ENCODE results near the gene CHRM5.

Gene CHRM5

GRCh38 chr15:34065941-34066340 is 97.6 kb downstream of the CHRM5 start:
- Histone ChIP-seq H3K4me1 (ENCODE audit: low read depth, poor library complexity, severe bottlenecking) (no peaks in the 10 kb centered on the region), H3K9ac (no peak overlapping the region), H3K4me3 (IDR thresholded peaks at IDR 0.05; ENCODE audit: insufficient read depth, low read depth, low read length) (no peak overlapping the region), H4K20me1 (ENCODE audit: insufficient read depth) (no peaks in the 10 kb centered on the region), H3K4me2 (no peak overlapping the region), H2AFZ (ENCODE audit: low read depth) (no peak overlapping the region), H3K27ac (no peak overlapping the region), H3K79me2 (ENCODE audit: insufficient read depth, low read depth) (no peaks in the 10 kb centered on the region), H3K36me3 (ENCODE audit: insufficient read depth) (no peaks in the 10 kb centered on the region), H3K27me3 (ENCODE audit: insufficient read depth, low read depth) (no peaks in the 10 kb centered on the region)
- TF ChIP-seq CTCF (conservative IDR thresholded peaks at IDR 0.05; ENCODE audit: low read depth, low read length): no peak

GRCh38 chr15:34070003-34070402 is 101.7 kb downstream of the CHRM5 start:
- Histone ChIP-seq H4K20me1 (ENCODE audit: insufficient read depth) (no peaks in the 10 kb centered on the region), H3K27me3 (ENCODE audit: insufficient read depth, low read depth) (no peaks in the 10 kb centered on the region), H3K79me2 (ENCODE audit: insufficient read depth, low read depth) (no peaks in the 10 kb centered on the region), H3K9ac (no peak overlapping the region), H3K27ac (no peak overlapping the region), H3K4me3 (IDR thresholded peaks at IDR 0.05; ENCODE audit: insufficient read depth, low read depth, low read length) (no peak overlapping the region), H3K4me1 (ENCODE audit: low read depth, poor library complexity, severe bottlenecking) (no peaks in the 10 kb centered on the region), H3K4me2 (no peak overlapping the region), H3K36me3 (ENCODE audit: insufficient read depth) (no peaks in the 10 kb centered on the region), H2AFZ (ENCODE audit: low read depth) (no peak overlapping the region)
- TF ChIP-seq CTCF (conservative IDR thresholded peaks at IDR 0.05; ENCODE audit: low read depth, low read length): no peak

GRCh38 chr15:34076785-34077184 is 108.5 kb downstream of the CHRM5 start:
- no peak overlapping the region for H3K4me2 ChIP-seq
- no peak for TF ChIP-seq CTCF (conservative IDR thresholded peaks at IDR 0.05; ENCODE audit: low read depth, low read length)
- H3K4me1 ChIP-seq (ENCODE audit: low read depth, poor library complexity, severe bottlenecking): no peaks in the 10 kb centered on the region
- H3K79me2 ChIP-seq (ENCODE audit: insufficient read depth, low read depth): no peaks in the 10 kb centered on the region
- H2AFZ ChIP-seq (ENCODE audit: low read depth): no peak overlapping the region
- no peak overlapping the region for H3K4me3 ChIP-seq (IDR thresholded peaks at IDR 0.05; ENCODE audit: insufficient read depth, low read depth, low read length)
- no peaks in the 10 kb centered on the region for H3K36me3 ChIP-seq (ENCODE audit: insufficient read depth)
- no peak overlapping the region for H3K27ac ChIP-seq
- no peak overlapping the region for H3K9ac ChIP-seq
- no peaks in the 10 kb centered on the region for H4K20me1 ChIP-seq (ENCODE audit: insufficient read depth)
- no peaks in the 10 kb centered on the region for H3K27me3 ChIP-seq (ENCODE audit: insufficient read depth, low read depth)

GRCh38 chr15:34078900-34079299 is 110.6 kb downstream of the CHRM5 start:
- H3K4me2 ChIP-seq: no peak overlapping the region
- no peak overlapping the region for H2AFZ ChIP-seq (ENCODE audit: low read depth)
- H3K79me2 ChIP-seq (ENCODE audit: insufficient read depth, low read depth): no peaks in the 10 kb centered on the region
- H4K20me1 ChIP-seq (ENCODE audit: insufficient read depth): no peaks in the 10 kb centered on the region
- TF ChIP-seq CTCF (conservative IDR thresholded peaks at IDR 0.05; ENCODE audit: low read depth, low read length): no peak
- no peak overlapping the region for H3K27ac ChIP-seq
- 0 out of 2 replicates have a peak, but pooled peaks cover 3% of the 10 kb centered on the region for H3K36me3 ChIP-seq (ENCODE audit: insufficient read depth)
- no peak overlapping the region for H3K4me3 ChIP-seq (IDR thresholded peaks at IDR 0.05; ENCODE audit: insufficient read depth, low read depth, low read length)
- no peak overlapping the region for H3K9ac ChIP-seq
- H3K27me3 ChIP-seq (ENCODE audit: insufficient read depth, low read depth): no peaks in the 10 kb centered on the region
- H3K4me1 ChIP-seq (ENCODE audit: low read depth, poor library complexity, severe bottlenecking): no peaks in the 10 kb centered on the region
